ENCODE data around the gene HRH2. TPM values are rescaled to one million over a fixed set of nuclear protein-coding genes. Genes with fewer than 3 reads are reported as not detected.
A peak's percentile ranks its signal among the peaks of the same experiment; 100 is the strongest.

The HRH2 gene
- total RNA-seq, 2 experiments from 2014 or later: 2.9 to 3.4 TPM

- POLR2A ChIA-PET: no interaction called here
- Mint-ChIP-seq H3K4me1 (ENCODE audit: low read depth) (peaks cover 5% of the 10 kb centered on the region), H3K36me3 (ENCODE audit: low read depth) (peaks cover 19% of the 10 kb centered on the region), H3K27ac (no peak overlapping the region), H3K9me3 (peaks cover 7% of the 10 kb centered on the region), H3K4me3 (no peak overlapping the region), H3K27me3 (no peaks in the 10 kb centered on the region)
- peaks cover 0 to 17% of the 10 kb centered on the region in 2 experiments for H3K9me3 ChIP-seq (ENCODE audit: control insufficient read depth in 1 of 2, insufficient read depth in 1 of 2, low read length in 2 of 2)
- no peak for TF ChIP-seq CTCF (IDR thresholded peaks at IDR 0.05)
- CTCF ChIA-PET: no interaction called here
- H3K4me3 ChIP-seq (ENCODE audit: low read length): no peak overlapping the region
- no peak for DNase-seq
- peaks cover 5% of the 10 kb centered on the region for H3K36me3 ChIP-seq (ENCODE audit: insufficient read depth, low read length)
- H3K27me3 ChIP-seq (ENCODE audit: control insufficient read depth in 1 of 2, insufficient read depth in 2 of 2, low read length in 2 of 2): no peaks in the 10 kb centered on the region
- no peak for ATAC-seq (ENCODE audit: poor library complexity)
- no peak overlapping the region for H3K27ac ChIP-seq (ENCODE audit: low read depth in 1 of 2, low read length in 2 of 2)
- intact Hi-C loops (cut with DNase I, micrococcal nuclease): no loop called here
- H3K4me1 ChIP-seq (ENCODE audit: insufficient read depth, low read length): no peaks in the 10 kb centered on the region
These were observed 56.1 kb downstream of the HRH2 start for GRCh38 chr5:175713930-175714329.

- CTCF ChIA-PET: no interaction called here
These were observed 56.7 kb downstream of the HRH2 start for GRCh38 chr5:175714479-175715085.

GRCh38 chr5:175715627-175716522 is 58.0 kb downstream of the HRH2 start:
- DNase-seq (no peak), ATAC-seq (ENCODE audit: poor library complexity) (no peak)
- CTCF ChIA-PET: no interaction called here
- Histone ChIP-seq H3K9me3 (ENCODE audit: control insufficient read depth in 1 of 2, insufficient read depth in 1 of 2, low read length in 2 of 2) (peaks cover 0 to 17% of the 10 kb centered on the region in 2 experiments), H3K27ac (ENCODE audit: low read depth in 1 of 2, low read length in 2 of 2) (no peak overlapping the region), H3K27me3 (ENCODE audit: control insufficient read depth in 1 of 2, insufficient read depth in 2 of 2, low read length in 2 of 2) (no peaks in the 10 kb centered on the region), H3K4me3 (ENCODE audit: low read length) (no peak overlapping the region), H3K36me3 (ENCODE audit: insufficient read depth, low read length) (no peaks in the 10 kb centered on the region), H3K4me1 (ENCODE audit: insufficient read depth, low read length) (no peaks in the 10 kb centered on the region)
- H3K27me3 Mint-ChIP-seq: no peaks in the 10 kb centered on the region
- no peak overlapping the region for H3K27ac Mint-ChIP-seq
- no peak for TF ChIP-seq CTCF (IDR thresholded peaks at IDR 0.05)
- peaks cover 6% of the 10 kb centered on the region for H3K4me1 Mint-ChIP-seq (ENCODE audit: low read depth)
- H3K4me3 Mint-ChIP-seq: no peak overlapping the region
- peaks cover 5% of the 10 kb centered on the region for H3K36me3 Mint-ChIP-seq (ENCODE audit: low read depth)
- peaks cover 7% of the 10 kb centered on the region for H3K9me3 Mint-ChIP-seq
- POLR2A ChIA-PET: no interaction called here
- intact Hi-C loops (cut with DNase I, micrococcal nuclease): no loop called here

More at GRCh38 chr5:175714479-175715085, 56.7 kb downstream of the HRH2 start:
- no peaks in the 10 kb centered on the region for H3K36me3 ChIP-seq (ENCODE audit: insufficient read depth, low read length)
- no peaks in the 10 kb centered on the region for H3K4me1 ChIP-seq (ENCODE audit: insufficient read depth, low read length)
- intact Hi-C loops (cut with DNase I, micrococcal nuclease): no loop called here
- no peak overlapping the region for H3K27ac Mint-ChIP-seq
- H3K27me3 ChIP-seq (ENCODE audit: control insufficient read depth in 1 of 2, insufficient read depth in 2 of 2, low read length in 2 of 2): no peaks in the 10 kb centered on the region
- H3K9me3 Mint-ChIP-seq: peaks cover 7% of the 10 kb centered on the region
- TF ChIP-seq CTCF (IDR thresholded peaks at IDR 0.05): no peak
- H3K4me3 ChIP-seq (ENCODE audit: low read length): no peak overlapping the region
- DNase-seq (peak in 1 of 14 experiments; percentile 6), ATAC-seq (ENCODE audit: poor library complexity) (no peak)
- peaks cover 6% of the 10 kb centered on the region for H3K4me1 Mint-ChIP-seq (ENCODE audit: low read depth)
- H3K4me3 Mint-ChIP-seq: no peak overlapping the region
- H3K27ac ChIP-seq (ENCODE audit: low read depth in 1 of 2, low read length in 2 of 2): no peak overlapping the region
- POLR2A ChIA-PET: no interaction called here
- no peaks in the 10 kb centered on the region for H3K27me3 Mint-ChIP-seq
- H3K9me3 ChIP-seq (ENCODE audit: control insufficient read depth in 1 of 2, insufficient read depth in 1 of 2, low read length in 2 of 2): peaks cover 0 to 17% of the 10 kb centered on the region in 2 experiments
- H3K36me3 Mint-ChIP-seq (ENCODE audit: low read depth): peaks cover 13% of the 10 kb centered on the region
